ENCODE results near the gene MAGEA12.
"Not testable (repeated sequence)": the region's sequence is repeated elsewhere in the genome, so short reads cannot be mapped to it uniquely, and the experiment has no call there.

Gene MAGEA12

DNA sequence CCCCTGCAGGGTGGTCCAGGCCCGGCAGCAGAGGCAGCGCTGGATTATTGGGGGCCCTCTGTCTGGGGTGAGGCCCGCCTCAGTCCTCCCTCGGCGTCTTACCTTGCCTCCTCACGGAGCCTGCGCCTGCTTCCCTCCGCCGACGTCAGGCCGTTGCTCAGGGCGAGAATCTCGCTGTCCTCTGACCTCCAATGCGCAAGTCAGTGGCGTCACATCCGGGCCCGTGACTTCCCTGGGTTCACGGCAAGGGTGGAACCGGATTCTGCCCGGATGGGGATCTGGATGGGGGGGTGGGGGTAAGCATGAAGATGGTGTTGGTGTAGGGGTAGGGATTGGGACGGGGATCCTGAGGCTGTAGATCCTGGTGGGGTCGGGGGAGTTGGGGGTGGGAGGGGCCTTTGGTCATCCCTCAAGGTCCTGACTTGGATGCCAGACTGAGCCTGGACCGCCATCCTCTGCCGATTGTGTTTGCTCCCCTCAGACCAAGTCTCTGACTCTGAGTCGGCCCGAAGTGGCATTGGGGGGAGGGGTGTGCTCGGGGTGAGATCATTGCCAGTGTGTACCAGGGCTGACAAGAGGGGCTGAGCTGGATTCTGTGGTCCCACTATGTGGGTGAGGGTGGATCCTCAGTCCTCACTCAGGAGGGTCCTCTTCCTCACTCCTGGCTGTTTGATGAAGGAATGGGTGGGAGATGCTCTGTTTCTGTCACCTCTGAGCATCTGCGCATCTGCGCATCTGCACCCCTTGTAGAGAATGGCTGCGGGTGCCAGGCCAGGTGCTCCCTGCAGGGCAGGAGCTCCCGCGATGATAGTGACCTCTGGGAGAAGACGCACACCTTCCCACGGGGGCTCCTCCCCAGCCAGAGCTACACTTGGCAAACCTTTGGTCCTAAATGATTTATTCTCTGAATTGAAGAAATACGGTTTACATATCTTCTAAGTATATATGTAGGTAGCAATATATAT lies 20.4 kb downstream of the MAGEA12 start, which contains the start of gene MAGEA2:
TSS of gene MAGEA2 (minus strand) at position 157 of the 965 bp plus-strand sequence. CDS start 2,479 bp downstream, outside the sequence.
- H3K4me3 Mint-ChIP-seq; DNase-seq (ENCODE audit: low spot score in 2 of 2); H3K9me3 Mint-ChIP-seq; H3K27ac Mint-ChIP-seq; H3K4me1 Mint-ChIP-seq; H3K36me3 Mint-ChIP-seq; ATAC-seq: not testable (repeated sequence)

DNA sequence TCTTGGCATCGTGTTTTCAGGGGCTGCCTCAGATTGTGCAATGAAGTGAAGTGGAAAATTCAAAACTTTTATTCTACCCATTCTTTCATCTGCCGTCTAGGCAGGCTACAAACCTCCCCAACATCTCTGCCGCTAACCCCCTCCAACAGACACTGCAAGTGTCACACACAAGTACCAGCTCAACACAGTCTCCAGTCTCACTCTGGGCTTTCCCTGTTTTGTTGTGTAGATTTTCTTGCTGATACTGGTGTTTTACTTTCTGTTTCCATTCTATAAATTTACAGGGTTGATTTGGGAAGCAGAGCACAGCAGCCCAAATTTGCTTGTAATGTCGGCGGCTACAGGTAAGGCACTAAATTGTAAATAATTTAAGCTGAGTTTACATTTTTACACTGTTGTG lies 21.3 kb downstream of the MAGEA12 start:
- DNase-seq (ENCODE audit: low spot score in 2 of 2); H3K27ac Mint-ChIP-seq; H3K36me3 Mint-ChIP-seq; ATAC-seq; H3K4me3 Mint-ChIP-seq; H3K9me3 Mint-ChIP-seq; H3K4me1 Mint-ChIP-seq: not testable (repeated sequence)

DNA sequence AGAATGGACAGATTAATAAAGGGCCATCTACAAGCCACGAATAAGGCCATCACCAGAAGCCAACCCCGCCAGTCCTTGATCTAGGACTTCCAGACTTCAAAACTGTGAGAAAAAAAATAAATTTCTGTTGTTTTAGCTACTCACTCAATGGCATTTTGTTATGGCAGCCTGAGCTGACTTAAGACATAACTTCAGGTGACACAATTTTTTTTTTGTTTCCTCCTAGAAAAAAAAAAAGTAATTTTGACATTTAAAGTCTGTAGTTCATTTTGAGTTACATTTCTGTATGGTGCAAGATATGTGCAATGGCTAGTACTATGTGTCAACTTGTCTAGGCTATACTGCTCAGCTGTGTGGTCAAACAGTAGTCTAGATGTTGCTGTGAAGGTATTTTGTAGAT lies 25.4 kb downstream of the MAGEA12 start, which contains the start of gene CSAG3:
TSS of gene CSAG3 (plus strand) at position 301 of the 400 bp plus-strand sequence.
- H3K4me3 Mint-ChIP-seq; ATAC-seq; H3K4me1 Mint-ChIP-seq; DNase-seq (ENCODE audit: low spot score in 2 of 2); H3K9me3 Mint-ChIP-seq; H3K27ac Mint-ChIP-seq; H3K36me3 Mint-ChIP-seq: not testable (repeated sequence)

DNA sequence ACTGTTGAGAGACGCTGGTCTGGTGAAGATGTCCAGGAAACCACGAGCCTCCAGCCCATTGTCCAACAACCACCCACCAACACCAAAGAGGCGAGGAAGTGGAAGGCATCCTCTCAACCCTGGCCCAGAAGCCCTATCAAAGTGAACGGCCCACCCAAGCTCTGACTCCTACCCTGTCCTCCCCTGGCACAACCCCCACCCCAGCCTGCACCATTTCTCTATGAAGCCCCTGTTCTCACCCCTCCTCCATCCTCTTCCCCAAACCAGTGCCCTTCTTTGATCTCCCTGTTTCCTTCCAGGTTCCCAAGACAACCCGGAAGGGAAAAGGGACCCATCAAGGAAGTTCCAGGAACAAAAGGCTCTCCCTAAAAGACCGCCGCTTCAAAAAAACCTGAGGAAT lies 26.0 kb downstream of the MAGEA12 start:
- not testable (repeated sequence) for DNase-seq (ENCODE audit: low spot score in 2 of 2); H3K4me3 Mint-ChIP-seq; H3K9me3 Mint-ChIP-seq; H3K4me1 Mint-ChIP-seq; H3K36me3 Mint-ChIP-seq; ATAC-seq; H3K27ac Mint-ChIP-seq

DNA sequence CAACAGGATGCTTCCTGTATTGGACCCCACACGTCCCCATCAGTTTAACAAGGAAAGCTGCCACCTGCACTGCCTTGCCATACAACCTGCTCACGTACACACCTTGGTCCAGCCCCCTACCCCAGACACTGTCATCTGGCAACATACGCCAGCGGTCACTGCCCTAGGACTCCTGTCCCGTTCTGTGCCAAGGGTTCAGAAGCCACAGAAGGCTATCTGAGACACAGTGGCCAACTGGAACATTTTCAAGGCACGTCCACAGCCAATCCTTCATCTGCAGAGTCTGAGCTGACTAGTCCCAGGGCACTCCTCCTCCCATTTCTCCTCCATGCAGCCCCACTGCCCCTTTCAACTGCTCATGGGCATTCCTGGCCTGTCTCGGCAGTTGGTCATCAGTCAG lies 28.0 kb downstream of the MAGEA12 start:
- not testable (repeated sequence) for H3K9me3 Mint-ChIP-seq; H3K4me3 Mint-ChIP-seq; ATAC-seq; H3K36me3 Mint-ChIP-seq; DNase-seq (ENCODE audit: low spot score in 2 of 2); H3K27ac Mint-ChIP-seq; H3K4me1 Mint-ChIP-seq

DNA sequence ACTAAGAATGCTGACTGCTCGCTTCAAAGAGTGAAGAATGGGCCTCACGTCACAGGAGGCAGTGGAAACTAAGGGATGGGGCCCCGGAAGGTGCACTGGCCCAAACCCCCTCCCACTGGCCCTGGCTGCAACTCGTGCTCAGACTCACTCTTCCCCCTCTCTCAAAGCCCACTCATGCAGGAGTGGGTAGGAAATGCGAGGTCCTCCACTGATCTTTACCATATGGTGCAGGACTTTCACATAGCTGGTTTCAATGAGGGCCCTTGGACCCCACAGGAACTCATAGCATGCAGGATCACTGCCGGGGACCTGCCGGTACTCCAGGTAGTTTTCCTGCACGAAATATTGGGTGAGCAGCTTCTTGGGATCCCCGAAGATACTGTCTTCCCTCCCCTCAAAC lies 33.0 kb downstream of the MAGEA12 start:
- H3K9me3 Mint-ChIP-seq; ATAC-seq; H3K36me3 Mint-ChIP-seq; H3K27ac Mint-ChIP-seq; H3K4me1 Mint-ChIP-seq; H3K4me3 Mint-ChIP-seq; DNase-seq (ENCODE audit: low spot score in 2 of 2): not testable (repeated sequence)

DNA sequence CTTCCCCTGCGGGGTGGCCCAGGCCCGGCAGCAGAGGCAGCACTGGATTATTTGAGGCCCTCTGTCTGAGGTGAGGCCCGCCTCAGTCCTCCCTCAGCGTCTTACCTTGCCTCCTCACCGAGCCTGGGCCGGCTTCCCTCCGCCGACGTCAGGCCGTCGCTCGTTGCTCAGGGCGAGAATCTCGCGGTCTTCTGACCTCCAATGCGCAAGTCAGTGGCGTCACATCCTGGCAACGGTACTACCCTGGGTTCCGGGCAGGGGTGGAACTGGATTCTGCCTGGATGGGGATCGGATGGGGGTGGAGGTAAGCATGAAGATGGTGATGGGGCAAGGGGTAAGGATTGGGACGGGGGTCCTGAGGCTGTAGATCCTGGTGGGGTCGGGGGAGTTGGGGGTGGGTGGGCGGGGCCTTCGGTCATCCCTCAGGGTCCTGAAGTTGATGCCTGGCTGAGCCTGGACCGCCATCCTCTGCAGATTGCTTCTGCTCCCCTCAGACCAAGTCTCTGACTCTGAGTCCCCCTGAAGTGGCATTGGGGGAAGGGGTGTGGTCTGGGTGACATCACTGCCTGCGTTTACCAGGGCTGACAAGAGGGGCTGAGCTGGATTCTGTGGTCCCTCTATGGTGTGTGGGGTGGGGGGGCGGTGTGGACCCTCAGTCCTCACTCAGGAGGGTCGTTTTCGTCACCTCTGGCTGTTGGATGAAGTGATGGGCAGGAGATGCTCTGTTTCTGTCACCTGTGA lies 36.2 kb downstream of the MAGEA12 start, which contains the start of gene MAGEA6:
TSS of gene MAGEA6 (minus strand) at position 141 of the 741 bp plus-strand sequence. CDS start 2,039 bp downstream, outside the sequence.
- ATAC-seq; DNase-seq (ENCODE audit: low spot score in 2 of 2); H3K4me3 Mint-ChIP-seq; H3K36me3 Mint-ChIP-seq; H3K9me3 Mint-ChIP-seq; H3K27ac Mint-ChIP-seq; H3K4me1 Mint-ChIP-seq: not testable (repeated sequence)

DNA sequence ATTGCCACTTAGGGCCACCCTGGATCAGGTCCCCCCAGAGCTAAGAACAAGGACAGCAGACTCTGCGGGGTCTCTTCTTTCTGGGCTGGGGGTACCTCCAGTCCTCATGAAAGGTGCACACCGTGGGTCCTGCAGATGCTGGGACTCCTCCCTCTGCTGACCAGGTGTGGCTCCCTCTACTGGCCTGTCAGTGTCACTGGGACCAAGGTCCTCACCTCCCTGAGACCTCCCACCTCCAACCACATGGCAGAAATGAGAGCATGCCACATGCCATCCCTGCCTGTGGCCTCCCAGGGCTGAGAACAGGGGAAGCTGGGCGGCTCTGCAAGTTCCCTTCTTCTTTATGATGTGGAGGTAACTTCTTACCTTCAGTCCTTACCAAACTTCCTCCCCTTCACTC lies 53.5 kb downstream of the MAGEA12 start:
- H3K4me3 Mint-ChIP-seq; DNase-seq (ENCODE audit: low spot score in 2 of 2); H3K36me3 Mint-ChIP-seq; H3K9me3 Mint-ChIP-seq; H3K27ac Mint-ChIP-seq; H3K4me1 Mint-ChIP-seq: not testable (repeated sequence)
- peak; percentile 60 for ATAC-seq

All from stimulated activated effector memory CD8-positive, alpha-beta T cell treated with anti-CD3 and anti-CD28 coated beads, Interleukin-12 subunit alpha, Interleukin-12 subunit beta, amount 100 ng/mL, for 72 hours (primary cell).